COLO829 (cell line): Measurements from ENCODE around the gene FYN.
"Not testable (repeated sequence)": the region's sequence is repeated elsewhere in the genome, so short reads cannot be mapped to it uniquely, and the experiment has no call there.

Experiments used
- DNase-seq: peaks from one replicate; pipeline ENCODE4 v3.0.0; 2012; ENCODE audit warnings: low spot score

FYN gene

GRCh38 chr6:111789598-111789997 lies 83.7 kb downstream of the FYN start:
- peak; percentile 76 for DNase-seq

GRCh38 chr6:111788379-111789276 lies 84.6 kb downstream of the FYN start:
- DNase-seq, result peak; percentile 67

- not testable (repeated sequence) for DNase-seq
Measured at GRCh38 chr6:111786151-111786550, 87.1 kb downstream of the FYN start.

GRCh38 chr6:111784433-111784832 lies 88.8 kb downstream of the FYN start:
- DNase-seq, result no peak

GRCh38 chr6:111782887-111783466 lies 90.3 kb downstream of the FYN start:
- DNase-seq, result no peak

- DNase-seq, result no peak
Measured at GRCh38 chr6:111782192-111782809, 91.0 kb downstream of the FYN start.

- DNase-seq, result no peak
Measured at GRCh38 chr6:111781041-111781708, 92.1 kb downstream of the FYN start.

GRCh38 chr6:111780393-111780792 lies 92.9 kb downstream of the FYN start:
- no peak for DNase-seq

GRCh38 chr6:111779660-111780059 lies 93.6 kb downstream of the FYN start:
- no peak for DNase-seq

- no peak for DNase-seq
Measured at GRCh38 chr6:111779031-111779430, 94.2 kb downstream of the FYN start.

GRCh38 chr6:111777357-111777756 lies 95.9 kb downstream of the FYN start:
- no peak for DNase-seq

GRCh38 chr6:111776236-111777221 lies 96.7 kb downstream of the FYN start:
- DNase-seq, result no peak

GRCh38 chr6:111775145-111775922 lies 97.9 kb downstream of the FYN start:
- DNase-seq, result no peak

GRCh38 chr6:111774346-111774703 lies 98.9 kb downstream of the FYN start:
- DNase-seq, result no peak

- no peak for DNase-seq
Measured at GRCh38 chr6:111773501-111774345, 99.5 kb downstream of the FYN start.

GRCh38 chr6:111772381-111772780 lies 100.9 kb downstream of the FYN start:
- DNase-seq, result no peak

GRCh38 chr6:111771629-111772028 lies 101.6 kb downstream of the FYN start:
- no peak for DNase-seq

- DNase-seq, result no peak
Measured at GRCh38 chr6:111771094-111771432, 102.2 kb downstream of the FYN start.

- DNase-seq, result no peak
Measured at GRCh38 chr6:111770263-111771093, 102.8 kb downstream of the FYN start.
